ENCODE results near the gene CLK4.

Gene CLK4

DNA sequence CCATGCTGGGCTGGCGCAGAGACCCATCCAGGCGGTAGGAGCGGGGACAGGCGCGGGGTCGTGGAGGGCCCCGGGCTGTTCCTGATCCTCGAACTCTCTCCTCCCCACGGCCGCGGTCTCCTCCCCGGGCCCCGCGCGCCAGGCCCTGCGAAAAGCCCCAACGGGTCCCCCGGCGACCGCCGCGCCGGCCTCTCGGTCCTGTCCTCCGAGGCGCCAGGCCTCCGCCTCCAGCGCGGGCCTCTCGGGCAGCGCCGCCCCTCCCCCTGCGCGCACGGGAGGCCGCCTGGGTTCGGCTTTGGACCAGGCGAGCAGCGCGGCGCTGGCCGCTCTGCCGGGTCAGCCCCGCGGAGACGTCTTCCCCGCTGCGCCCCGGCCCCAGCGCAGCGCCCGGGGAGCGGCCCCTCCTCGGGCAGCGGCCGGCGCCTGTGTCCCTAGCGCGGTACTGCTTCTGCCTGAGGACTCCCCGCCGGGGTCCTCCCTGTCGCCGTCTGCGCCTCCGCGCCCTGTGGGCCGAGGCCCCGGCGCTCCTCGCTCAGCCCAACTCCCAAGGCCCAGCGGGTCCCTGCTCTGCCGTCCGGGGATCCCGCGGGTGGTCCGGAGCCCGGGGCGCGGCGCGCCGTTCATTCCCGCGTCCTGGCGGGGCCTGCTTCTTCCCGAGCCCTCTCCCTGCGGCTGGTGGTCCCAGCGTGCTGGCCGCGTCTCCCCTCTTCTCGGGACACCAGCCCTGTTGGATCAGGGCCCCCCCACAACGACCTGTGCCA is 50.1 kb downstream of the CLK4 start:
- in situ Hi-C loops (cut with MboI; ENCODE audit: low sequenced_read_pairs, unreplicated experiment), result no loop called here
- DNase-seq (ENCODE audit: low spot score), result no peak
- TF ChIP-seq, protein P1, sequence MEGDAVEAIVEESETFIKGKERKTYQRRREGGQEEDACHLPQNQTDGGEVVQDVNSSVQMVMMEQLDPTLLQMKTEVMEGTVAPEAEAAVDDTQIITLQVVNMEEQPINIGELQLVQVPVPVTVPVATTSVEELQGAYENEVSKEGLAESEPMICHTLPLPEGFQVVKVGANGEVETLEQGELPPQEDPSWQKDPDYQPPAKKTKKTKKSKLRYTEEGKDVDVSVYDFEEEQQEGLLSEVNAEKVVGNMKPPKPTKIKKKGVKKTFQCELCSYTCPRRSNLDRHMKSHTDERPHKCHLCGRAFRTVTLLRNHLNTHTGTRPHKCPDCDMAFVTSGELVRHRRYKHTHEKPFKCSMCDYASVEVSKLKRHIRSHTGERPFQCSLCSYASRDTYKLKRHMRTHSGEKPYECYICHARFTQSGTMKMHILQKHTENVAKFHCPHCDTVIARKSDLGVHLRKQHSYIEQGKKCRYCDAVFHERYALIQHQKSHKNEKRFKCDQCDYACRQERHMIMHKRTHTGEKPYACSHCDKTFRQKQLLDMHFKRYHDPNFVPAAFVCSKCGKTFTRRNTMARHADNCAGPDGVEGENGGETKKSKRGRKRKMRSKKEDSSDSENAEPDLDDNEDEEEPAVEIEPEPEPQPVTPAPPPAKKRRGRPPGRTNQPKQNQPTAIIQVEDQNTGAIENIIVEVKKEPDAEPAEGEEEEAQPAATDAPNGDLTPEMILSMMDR (IDR thresholded peaks at IDR 0.05; ENCODE audit: borderline replicate concordance, control extremely low read depth, extremely low read depth, insufficient read depth, missing control alignments), result no peak

DNA sequence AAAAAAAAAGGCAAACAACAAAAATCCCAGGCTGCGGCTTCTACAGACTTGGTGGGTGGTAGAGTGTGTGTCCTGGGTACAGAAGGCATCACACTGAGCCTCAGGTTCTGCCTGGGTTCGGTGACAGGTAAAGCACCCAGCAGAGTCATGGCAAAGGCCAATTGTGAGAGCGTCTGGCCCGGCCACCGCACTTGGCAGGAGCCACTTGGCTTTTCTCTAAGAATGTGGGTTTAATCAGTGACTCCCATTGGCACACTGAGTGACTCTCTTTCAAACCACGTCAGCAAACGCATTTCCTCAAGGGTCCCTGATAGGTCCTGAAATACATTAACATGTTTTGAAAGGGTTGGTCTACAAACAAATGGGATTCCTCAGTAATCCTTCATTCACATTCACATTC is 53.6 kb downstream of the CLK4 start:
- TF ChIP-seq, protein P1 (IDR thresholded peaks at IDR 0.05; ENCODE audit: borderline replicate concordance, control extremely low read depth, extremely low read depth, insufficient read depth, missing control alignments), result no peak
- no peak for DNase-seq (ENCODE audit: low spot score)
- in situ Hi-C loops (cut with MboI; ENCODE audit: low sequenced_read_pairs, unreplicated experiment), result no loop called here

DNA sequence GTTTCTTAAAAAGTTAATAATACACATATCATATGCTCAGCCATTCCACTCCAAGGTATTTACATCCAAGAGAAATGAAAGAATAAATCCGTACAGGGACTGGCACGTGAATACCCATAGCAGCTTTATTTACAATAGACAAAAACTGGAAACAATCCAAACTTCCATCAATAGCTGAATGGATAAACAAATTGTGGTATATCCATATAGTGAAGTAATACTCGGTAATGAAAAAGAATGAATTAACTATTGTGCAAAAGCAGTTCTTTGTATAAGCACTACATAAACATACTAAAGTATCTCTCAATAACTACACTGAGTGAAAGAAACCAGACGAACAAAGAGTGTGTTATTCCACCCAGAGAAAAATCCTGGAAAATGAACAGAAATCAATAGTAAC is 54.2 kb downstream of the CLK4 start:
- DNase-seq (ENCODE audit: low spot score), result no peak
- in situ Hi-C loops (cut with MboI; ENCODE audit: low sequenced_read_pairs, unreplicated experiment), result no loop called here
- TF ChIP-seq, protein P1 (IDR thresholded peaks at IDR 0.05; ENCODE audit: borderline replicate concordance, control extremely low read depth, extremely low read depth, insufficient read depth, missing control alignments), result no peak

DNA sequence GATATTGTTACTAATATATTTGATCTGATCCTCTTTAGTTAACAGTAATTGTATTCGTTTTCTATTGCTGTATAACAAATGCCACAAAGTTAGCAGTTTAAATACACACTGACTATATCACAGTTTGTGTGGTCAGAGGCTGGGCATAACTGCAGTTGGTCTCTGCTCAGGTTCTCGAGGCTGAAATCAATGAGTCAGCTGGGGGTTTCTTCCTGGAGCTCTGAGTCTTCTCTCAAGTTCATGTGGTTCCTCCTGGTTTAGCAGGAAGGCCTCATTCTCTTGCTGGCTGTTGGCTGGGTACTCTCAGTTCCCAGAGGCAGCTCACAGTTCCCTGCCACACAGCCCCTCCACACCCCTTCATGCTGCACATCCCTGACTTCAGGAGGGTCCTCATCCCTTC is 57.4 kb downstream of the CLK4 start:
- TF ChIP-seq, protein P1 (IDR thresholded peaks at IDR 0.05; ENCODE audit: borderline replicate concordance, control extremely low read depth, extremely low read depth, insufficient read depth, missing control alignments), result no peak
- no peak for DNase-seq (ENCODE audit: low spot score)
- in situ Hi-C loops (cut with MboI; ENCODE audit: low sequenced_read_pairs, unreplicated experiment), result no loop called here

DNA sequence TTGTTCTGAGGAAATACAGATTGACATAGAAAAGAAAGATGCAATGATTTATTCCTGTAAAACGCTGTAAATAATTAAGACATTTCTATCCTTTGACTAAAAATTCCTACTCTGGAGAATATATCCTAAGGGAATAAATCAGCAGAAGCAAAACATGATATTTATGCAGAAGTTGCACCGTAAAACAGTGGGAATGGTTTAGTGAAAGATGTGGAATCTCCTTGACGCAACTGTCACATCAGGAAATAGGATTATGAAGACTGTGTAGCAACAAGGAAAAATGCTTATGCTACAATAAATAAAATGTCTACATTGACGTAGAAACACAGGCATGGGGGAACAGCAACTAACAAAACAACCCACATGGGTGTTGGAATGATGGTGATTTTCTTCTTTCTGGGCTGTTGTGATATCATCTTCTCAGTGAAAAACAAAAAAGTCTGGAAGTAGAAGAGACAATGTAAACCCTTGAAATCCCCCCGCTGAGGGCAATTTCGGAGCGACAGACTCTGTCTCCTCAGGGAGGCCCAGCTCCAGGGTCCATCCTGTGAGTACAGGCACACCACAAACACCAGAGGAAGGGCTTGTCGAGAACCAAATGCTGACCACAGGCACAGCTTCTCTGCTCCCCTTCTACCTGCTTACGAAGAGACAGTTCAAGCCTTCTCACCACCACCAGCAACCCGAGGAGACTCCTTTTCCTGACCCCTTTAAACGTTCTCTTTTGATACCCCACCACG is 61.9 kb downstream of the CLK4 start:
- DNase-seq (ENCODE audit: low spot score), result no peak
- TF ChIP-seq, protein P1 (IDR thresholded peaks at IDR 0.05; ENCODE audit: borderline replicate concordance, control extremely low read depth, extremely low read depth, insufficient read depth, missing control alignments), result no peak
- in situ Hi-C loops (cut with MboI; ENCODE audit: low sequenced_read_pairs, unreplicated experiment), result no loop called here

DNA sequence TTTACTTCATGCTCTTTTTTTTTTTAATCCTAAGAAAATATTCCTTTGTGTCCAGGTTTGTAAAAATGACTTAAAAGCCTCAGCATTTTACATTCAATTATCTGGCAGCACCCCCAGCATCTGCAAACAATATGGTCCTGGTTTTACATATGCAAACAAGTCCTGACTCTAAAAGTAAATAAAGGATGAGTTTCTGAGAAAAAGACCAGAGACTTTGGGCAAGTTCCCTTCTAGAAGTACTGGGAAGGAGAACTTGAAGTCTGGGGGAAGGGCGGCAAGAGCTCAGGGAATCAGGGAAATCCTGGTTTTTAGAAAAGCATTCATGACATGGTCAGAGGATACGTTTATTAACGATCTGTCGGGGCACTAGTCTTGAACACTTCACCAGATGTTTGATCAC is 62.5 kb downstream of the CLK4 start:
- DNase-seq (ENCODE audit: low spot score), result no peak
- TF ChIP-seq, protein P1 (IDR thresholded peaks at IDR 0.05; ENCODE audit: borderline replicate concordance, control extremely low read depth, extremely low read depth, insufficient read depth, missing control alignments), result no peak
- in situ Hi-C loops (cut with MboI; ENCODE audit: low sequenced_read_pairs, unreplicated experiment), result no loop called here

Data from GM13976 (cell line).